ENCODE measurements around the gene PHRF1.
"Not testable (repeated sequence)": the region's sequence is repeated elsewhere in the genome, so short reads cannot be mapped to it uniquely, and the experiment has no call there.

Gene PHRF1

DNA sequence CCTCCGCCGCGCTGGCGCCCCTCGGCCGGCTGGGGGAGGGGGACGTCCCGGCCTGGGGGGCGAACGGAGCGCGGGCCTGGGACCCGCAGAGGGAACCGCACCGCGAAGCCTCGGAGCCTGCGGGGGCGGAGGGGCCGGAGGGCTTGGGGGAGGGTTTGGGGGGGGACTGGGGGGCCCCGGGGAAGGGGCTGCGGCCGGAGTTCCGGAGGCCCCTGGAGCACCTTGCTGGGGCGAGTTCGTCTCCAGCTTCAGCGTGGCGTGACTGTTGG lies 51.0 kb downstream of the PHRF1 start:
- no peak for DNase-seq (ENCODE audit: low read depth in 2 of 2)

DNA sequence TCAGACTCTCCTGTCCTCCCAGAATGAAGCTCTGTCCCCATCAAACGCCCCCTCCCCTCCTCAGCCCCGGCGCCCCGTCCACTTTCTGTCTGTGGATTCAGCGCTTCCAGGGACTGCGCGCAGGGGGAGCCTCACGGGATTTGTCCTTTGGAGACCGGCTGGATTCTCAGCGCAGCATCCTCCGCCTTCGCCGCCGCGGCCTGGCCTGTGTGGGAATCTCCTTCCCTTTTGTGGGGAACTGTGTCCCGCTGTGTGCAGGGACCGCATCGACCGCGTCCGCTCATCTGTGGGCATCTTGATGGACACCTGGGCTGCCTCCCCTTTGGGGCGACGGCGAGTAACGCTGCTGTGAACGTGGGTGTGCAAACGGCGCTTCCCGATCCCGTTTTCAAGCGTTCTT lies 51.8 kb downstream of the PHRF1 start:
- DNase-seq (ENCODE audit: low read depth in 2 of 2): no peak

GRCh38 chr11:629237-629583 lies 52.9 kb downstream of the PHRF1 start:
- no peak for DNase-seq (ENCODE audit: low read depth in 2 of 2)

DNA sequence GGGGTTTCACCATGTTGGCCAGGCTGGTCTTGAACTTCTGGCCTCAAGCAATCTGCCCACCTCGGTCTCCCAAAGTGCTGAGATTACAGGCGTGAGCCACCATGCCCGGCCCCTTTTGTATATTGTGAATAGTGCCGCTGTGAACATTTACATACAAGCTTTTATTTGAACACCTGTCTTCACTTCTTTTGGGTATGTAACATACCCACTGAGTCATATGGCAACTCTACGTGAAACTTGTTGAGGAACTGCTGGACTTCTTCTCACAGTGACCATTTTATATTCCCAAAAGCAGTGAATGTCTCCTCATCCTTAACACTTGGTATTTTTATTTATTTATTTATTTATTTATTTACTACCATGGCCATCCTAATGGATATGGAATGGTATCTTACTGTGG lies 54.6 kb downstream of the PHRF1 start:
- no peak for DNase-seq (ENCODE audit: low read depth in 2 of 2)

DNA sequence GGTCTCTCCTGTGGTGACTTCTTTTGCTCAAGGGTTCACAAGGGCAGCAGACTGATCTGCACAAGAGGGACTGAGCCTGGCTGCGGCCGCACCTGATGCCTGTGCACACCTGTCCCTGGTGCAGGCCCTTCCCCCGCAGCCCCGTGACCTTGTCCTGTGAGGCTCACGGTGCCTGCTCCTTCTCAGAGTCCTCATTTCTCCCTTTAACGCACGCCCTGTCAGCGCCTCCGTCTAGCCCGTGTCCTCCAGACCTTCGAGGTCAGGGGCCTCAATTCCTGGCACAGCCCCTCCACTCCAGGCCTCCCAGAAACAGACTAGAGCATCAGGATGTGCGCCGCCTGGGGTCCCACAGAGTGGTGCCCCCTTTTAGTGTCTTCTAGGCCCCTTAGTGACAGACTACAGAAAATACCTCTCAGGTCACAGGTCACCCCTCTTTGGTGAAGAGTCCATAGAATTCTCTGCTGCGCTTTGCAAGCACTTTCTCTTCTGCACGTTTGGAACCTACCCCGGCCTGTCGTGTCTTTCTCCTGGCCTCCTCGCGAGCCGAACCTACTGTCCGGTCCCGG lies 59.8 kb downstream of the PHRF1 start:
- DNase-seq (ENCODE audit: low read depth in 2 of 2): no peak

- DNase-seq (ENCODE audit: low read depth in 2 of 2): no peak
Observed at GRCh38 chr11:636511-637332, 60.5 kb downstream of the PHRF1 start, which contains the start of gene DRD4. DRD4 (plus strand) TSS chr11:637269; CDS start chr11:637305, 36 bp downstream.

- DNase-seq (ENCODE audit: low read depth in 2 of 2): no peak
Observed at GRCh38 chr11:637333-637592, 61.0 kb downstream of the PHRF1 start.

DNA sequence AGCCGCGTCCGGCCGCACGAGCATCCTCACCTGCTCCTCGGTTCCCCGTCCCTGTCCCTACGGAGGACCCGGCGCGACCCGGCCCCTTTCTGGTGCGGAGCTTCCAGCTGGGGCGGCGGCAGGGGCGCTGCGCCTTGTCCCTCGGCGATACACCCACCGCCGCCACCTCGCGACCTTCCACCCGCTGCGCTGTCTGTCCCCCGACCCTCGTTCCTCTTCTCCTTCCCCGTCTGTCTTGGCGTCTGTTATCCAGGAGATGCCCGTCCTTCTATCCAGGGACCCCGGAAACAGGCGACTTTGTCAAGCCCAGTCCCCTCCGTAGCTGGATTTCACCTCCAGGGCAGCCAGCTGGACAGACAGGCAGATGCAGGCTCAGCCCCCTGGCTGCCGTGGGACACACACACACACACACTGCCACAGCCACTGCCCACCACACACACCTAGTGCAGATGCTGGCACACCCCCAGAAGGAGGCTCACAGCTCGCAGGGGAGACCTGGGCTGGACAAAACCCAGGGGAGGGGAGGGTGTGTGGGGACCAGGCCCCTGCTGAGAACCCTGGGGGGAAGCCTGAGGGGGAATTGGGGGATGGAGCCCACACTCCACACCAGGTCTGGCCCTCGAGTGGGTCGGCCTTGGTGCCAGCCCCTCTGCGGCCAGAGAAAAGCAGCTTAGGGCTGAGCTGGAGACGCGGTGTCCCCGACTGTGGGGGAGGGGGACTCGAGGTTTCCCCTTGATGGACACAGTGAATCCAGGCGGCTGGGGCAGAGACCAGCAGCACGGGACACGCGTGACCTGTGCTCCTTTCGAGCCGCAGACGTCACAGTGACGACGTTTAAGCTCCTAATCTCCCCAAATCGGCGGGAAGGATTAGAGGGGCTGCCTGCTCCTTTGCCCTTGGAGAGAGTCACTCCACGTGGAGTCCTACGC lies 61.6 kb downstream of the PHRF1 start:
- no peak for DNase-seq (ENCODE audit: low read depth in 2 of 2)

DNA sequence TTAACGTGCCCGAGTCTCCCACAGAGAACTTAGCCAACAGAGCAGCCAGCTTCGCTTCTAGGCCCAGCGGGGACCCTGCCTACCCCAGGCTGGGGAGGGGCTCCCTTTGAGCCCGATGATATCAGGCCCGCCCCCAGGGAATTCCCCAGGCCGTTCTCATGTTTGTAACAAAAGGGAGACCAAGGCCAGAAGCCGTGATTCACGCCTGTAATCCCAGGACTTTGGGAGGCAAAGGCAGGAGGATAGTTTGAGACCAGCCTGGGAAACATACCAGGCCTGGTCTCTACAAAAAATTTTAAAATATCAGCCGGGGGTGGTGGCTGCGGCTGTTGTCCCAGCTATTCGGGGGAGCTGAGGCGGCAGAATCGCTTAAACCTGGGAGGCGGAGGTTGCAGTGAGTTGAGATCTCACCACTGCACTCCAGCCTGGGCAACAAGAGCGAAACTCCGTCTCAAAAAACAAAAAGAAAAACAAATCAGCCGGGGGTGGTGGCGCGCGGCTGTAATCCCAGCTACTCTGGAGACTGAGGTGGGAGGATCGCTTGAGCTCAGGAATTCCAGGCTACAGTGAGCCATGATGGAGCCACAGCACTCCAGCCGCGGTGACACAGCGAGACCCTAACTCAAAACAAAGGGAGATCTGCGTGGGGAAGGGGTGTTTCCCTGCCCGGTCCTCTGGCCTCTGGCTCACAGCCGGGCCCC lies 62.5 kb downstream of the PHRF1 start:
- no peak for DNase-seq (ENCODE audit: low read depth in 2 of 2)

- DNase-seq (ENCODE audit: low read depth in 2 of 2): no peak
Observed at GRCh38 chr11:639332-639955, 63.2 kb downstream of the PHRF1 start.

DNA sequence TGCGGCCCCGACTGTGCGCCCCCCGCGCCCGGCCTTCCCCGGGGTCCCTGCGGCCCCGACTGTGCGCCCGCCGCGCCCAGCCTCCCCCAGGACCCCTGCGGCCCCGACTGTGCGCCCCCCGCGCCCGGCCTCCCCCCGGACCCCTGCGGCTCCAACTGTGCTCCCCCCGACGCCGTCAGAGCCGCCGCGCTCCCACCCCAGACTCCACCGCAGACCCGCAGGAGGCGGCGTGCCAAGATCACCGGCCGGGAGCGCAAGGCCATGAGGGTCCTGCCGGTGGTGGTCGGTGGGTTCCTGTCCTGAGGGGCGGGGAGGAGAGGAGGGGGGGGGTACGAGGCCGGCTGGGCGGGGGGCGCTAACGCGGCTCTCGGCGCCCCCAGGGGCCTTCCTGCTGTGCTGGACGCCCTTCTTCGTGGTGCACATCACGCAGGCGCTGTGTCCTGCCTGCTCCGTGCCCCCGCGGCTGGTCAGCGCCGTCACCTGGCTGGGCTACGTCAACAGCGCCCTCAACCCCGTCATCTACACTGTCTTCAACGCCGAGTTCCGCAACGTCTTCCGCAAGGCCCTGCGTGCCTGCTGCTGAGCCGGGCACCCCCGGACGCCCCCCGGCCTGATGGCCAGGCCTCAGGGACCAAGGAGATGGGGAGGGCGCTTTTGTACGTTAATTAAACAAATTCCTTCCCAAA lies 63.9 kb downstream of the PHRF1 start:
- no peak for DNase-seq (ENCODE audit: low read depth in 2 of 2)

GRCh38 chr11:641806-642370 lies 65.6 kb downstream of the PHRF1 start:
- DNase-seq (ENCODE audit: low read depth in 2 of 2): no peak

DNA sequence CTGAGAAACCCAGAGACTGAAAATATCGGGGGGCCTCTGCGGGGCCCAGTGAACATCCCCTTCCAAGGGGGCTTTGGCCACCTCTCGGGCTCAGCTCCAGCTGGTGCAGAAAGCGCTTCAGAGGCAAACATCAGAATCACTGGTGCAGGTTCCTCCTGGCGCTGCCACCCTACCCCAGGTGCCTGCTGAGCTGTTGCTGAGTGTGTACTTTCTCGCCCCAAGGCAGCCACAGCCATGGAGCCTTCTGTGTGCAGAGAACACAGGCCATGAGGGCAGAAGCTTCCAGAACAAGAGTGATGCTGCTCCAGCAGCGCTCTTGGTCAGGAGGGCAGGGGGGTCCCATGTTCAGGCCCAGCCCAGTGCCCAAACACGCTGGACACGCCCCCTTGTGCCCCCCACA lies 67.1 kb downstream of the PHRF1 start:
- DNase-seq (ENCODE audit: low read depth in 2 of 2): no peak

GRCh38 chr11:643849-644738 lies 67.8 kb downstream of the PHRF1 start:
- DNase-seq (ENCODE audit: low read depth in 2 of 2): no peak

GRCh38 chr11:645536-645935 lies 69.3 kb downstream of the PHRF1 start:
- no peak for DNase-seq (ENCODE audit: low read depth in 2 of 2)

GRCh38 chr11:646214-646613 lies 69.9 kb downstream of the PHRF1 start:
- DNase-seq (ENCODE audit: low read depth in 2 of 2): no peak

GRCh38 chr11:647672-648158 lies 71.4 kb downstream of the PHRF1 start:
- not testable (repeated sequence) for DNase-seq (ENCODE audit: low read depth in 2 of 2)

DNA sequence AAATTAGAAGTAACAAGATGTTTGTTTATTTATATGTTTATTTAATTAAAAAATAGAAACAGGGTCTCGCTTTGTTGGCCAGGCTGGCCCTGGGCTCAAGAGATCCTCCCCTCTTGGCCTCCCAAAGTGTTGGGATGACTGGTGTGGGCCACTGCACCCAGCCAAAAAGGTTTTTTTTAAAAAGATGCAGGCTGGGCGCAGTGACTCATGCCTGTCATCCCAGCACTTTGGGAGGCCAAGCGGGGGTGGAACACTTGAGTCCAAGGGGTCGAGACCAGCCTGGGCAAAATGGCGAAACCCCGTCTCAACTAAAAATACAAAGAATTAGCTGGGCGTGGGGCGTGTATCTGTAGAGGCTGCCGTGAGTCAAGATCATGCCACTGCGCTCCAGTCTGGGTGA lies 74.2 kb downstream of the PHRF1 start:
- no peak for DNase-seq (ENCODE audit: low read depth in 2 of 2)

GRCh38 chr11:653136-653535 lies 76.9 kb downstream of the PHRF1 start:
- not testable (repeated sequence) for DNase-seq (ENCODE audit: low read depth in 2 of 2)

DNA sequence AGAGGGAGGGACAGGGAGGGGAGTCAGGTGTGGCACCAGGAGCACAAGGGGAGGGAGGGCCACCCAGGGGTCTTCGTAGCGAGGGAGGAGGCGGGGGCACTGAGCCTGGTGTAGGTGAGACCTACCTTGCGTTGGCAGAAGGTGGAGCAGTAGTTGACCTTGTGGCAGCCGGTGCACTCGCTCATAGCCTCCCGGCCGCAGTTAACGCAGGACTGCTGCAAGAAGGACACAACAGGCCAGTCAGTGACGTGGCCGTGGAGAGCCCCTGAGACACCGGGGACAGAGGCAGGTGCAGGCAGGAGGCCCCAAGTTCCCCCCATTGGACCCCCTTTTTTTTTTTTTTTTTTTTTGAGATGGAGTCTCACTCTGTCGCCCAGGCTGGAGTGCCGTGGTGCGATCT lies 77.6 kb downstream of the PHRF1 start:
- no peak for DNase-seq (ENCODE audit: low read depth in 2 of 2)

All from stimulated activated CD8-positive, alpha-beta memory T cell treated with anti-CD3 and anti-CD28 coated beads, Interleukin-7, amount 100 ng/mL, for 4 hours (primary cell).